OCI-LY7 (cell line): ENCODE results near the gene PARN.
"Not testable (repeated sequence)": the region's sequence is repeated elsewhere in the genome, so short reads cannot be mapped to it uniquely, and the experiment has no call there.

Experiments
- EZH2phosphoT487 ChIP-seq: fragments of 200-600 bp; sonication (generic); IDR thresholded peaks from 2 replicates; pipeline ENCODE4 v1.6.1; 2018; ENCODE audit warnings: low read depth, borderline replicate concordance, mild to moderate bottlenecking, mixed run types, antibody characterized with exemption, low read length, moderate library complexity, mixed read lengths
- TF ChIP-seq, protein P1 (sequence below): fragments of 200-600 bp; sonication (generic); conservative IDR thresholded peaks from 2 replicates; pipeline ENCODE4 v1.5.1; 2014; ENCODE audit warnings: mild to moderate bottlenecking, antibody characterized with exemption, low read length, moderate library complexity, mixed read lengths

DNA sequence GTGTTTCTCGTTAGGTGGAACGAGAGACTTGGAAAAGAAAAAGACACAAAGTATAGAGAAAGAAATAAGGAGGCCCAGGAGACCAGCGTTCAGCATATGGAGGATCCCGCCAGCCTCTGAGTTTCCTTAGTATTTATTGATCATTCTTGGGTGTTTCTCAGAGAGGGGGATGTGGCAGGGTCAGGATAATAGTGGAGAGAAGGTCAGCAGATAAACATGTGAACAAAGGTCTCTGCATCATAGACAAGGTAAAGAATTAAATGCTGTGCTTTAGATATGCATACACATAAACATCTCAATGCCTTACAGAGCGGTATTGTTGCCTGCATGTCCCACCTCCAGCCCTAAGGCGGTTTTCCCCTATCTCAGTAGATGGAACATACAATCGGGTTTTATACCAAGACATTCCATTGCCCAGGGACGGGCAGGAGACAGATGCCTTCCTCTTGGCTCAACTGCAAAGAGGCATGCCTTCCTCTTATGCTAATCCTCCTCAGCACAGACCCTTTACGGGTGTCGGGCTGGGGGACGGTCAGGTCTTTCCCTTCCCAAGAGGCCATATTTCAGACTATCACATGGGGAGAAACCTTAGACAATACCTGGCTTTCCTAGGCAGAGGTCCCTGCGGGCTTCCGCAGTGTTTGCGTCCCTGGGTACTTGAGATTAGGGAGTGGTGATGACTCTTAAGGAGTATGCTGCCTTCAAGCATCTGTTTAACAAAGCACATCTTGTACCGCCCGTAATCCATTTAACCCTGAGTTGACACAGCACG is 6.3 kb upstream of the PARN start:
- TF ChIP-seq, protein P1, sequence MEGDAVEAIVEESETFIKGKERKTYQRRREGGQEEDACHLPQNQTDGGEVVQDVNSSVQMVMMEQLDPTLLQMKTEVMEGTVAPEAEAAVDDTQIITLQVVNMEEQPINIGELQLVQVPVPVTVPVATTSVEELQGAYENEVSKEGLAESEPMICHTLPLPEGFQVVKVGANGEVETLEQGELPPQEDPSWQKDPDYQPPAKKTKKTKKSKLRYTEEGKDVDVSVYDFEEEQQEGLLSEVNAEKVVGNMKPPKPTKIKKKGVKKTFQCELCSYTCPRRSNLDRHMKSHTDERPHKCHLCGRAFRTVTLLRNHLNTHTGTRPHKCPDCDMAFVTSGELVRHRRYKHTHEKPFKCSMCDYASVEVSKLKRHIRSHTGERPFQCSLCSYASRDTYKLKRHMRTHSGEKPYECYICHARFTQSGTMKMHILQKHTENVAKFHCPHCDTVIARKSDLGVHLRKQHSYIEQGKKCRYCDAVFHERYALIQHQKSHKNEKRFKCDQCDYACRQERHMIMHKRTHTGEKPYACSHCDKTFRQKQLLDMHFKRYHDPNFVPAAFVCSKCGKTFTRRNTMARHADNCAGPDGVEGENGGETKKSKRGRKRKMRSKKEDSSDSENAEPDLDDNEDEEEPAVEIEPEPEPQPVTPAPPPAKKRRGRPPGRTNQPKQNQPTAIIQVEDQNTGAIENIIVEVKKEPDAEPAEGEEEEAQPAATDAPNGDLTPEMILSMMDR, result not testable (repeated sequence)
- TF ChIP-seq EZH2phosphoT487, result not testable (repeated sequence)
